Measurements from ENCODE around the gene PLK5. TPM values are rescaled to one million over a fixed set of nuclear protein-coding genes. Genes with fewer than 3 reads are reported as not detected.

PLK5 gene
- total RNA-seq, 1 experiment from 2014 or later, result 0.05 TPM

- no peak for DNase-seq (ENCODE audit: extremely low read depth, low read depth)
Measured at GRCh38 chr19:1549332-1549945, 25.6 kb downstream of the PLK5 start.

GRCh38 chr19:1551068-1552040 lies 27.5 kb downstream of the PLK5 start:
- no peak for DNase-seq (ENCODE audit: extremely low read depth, low read depth)

GRCh38 chr19:1553415-1553814 lies 29.5 kb downstream of the PLK5 start:
- DNase-seq (ENCODE audit: extremely low read depth, low read depth), result no peak

- no peak for DNase-seq (ENCODE audit: extremely low read depth, low read depth)
Measured at GRCh38 chr19:1554968-1555367, 31.1 kb downstream of the PLK5 start.

- no peak for DNase-seq (ENCODE audit: extremely low read depth, low read depth)
Measured at GRCh38 chr19:1555487-1556389, 31.9 kb downstream of the PLK5 start.

- DNase-seq (ENCODE audit: extremely low read depth, low read depth), result no peak
Measured at GRCh38 chr19:1556390-1557070, 32.7 kb downstream of the PLK5 start.

- DNase-seq (ENCODE audit: extremely low read depth, low read depth), result no peak
Measured at GRCh38 chr19:1558552-1558951, 34.7 kb downstream of the PLK5 start.

- DNase-seq (ENCODE audit: extremely low read depth, low read depth), result no peak
Measured at GRCh38 chr19:1560286-1560882, 36.5 kb downstream of the PLK5 start.

- no peak for DNase-seq (ENCODE audit: extremely low read depth, low read depth)
Measured at GRCh38 chr19:1561236-1561842, 37.5 kb downstream of the PLK5 start.

- no peak for DNase-seq (ENCODE audit: extremely low read depth, low read depth)
Measured at GRCh38 chr19:1563251-1563650, 39.4 kb downstream of the PLK5 start.

GRCh38 chr19:1566392-1567115 lies 42.7 kb downstream of the PLK5 start:
- DNase-seq (ENCODE audit: extremely low read depth, low read depth), result peak; percentile 31

GRCh38 chr19:1567116-1567847 lies 43.4 kb downstream of the PLK5 start:
- no peak for DNase-seq (ENCODE audit: extremely low read depth, low read depth)

- DNase-seq (ENCODE audit: extremely low read depth, low read depth), result no peak
Measured at GRCh38 chr19:1567848-1568227, 44.0 kb downstream of the PLK5 start.

GRCh38 chr19:1568320-1569019 lies 44.6 kb downstream of the PLK5 start, which contains the start of gene MEX3D:
TSS of gene MEX3D (minus strand) at chr19:1568325. CDS start at chr19:1568058, 267 bp downstream.
- DNase-seq (ENCODE audit: extremely low read depth, low read depth), result peak; percentile 69

- no peak for DNase-seq (ENCODE audit: extremely low read depth, low read depth)
Measured at GRCh38 chr19:1569997-1570396, 46.1 kb downstream of the PLK5 start.

- no peak for DNase-seq (ENCODE audit: extremely low read depth, low read depth)
Measured at GRCh38 chr19:1570836-1571235, 47.0 kb downstream of the PLK5 start.

- DNase-seq (ENCODE audit: extremely low read depth, low read depth), result no peak
Measured at GRCh38 chr19:1571358-1571757, 47.5 kb downstream of the PLK5 start.
